ENCODE data around the gene C1orf226. TPM values are rescaled to one million over a fixed set of nuclear protein-coding genes. Genes with fewer than 3 reads are reported as not detected.

C1orf226 gene
- total RNA-seq, 1 experiment from 2014 or later, result 7.7 TPM

DNA sequence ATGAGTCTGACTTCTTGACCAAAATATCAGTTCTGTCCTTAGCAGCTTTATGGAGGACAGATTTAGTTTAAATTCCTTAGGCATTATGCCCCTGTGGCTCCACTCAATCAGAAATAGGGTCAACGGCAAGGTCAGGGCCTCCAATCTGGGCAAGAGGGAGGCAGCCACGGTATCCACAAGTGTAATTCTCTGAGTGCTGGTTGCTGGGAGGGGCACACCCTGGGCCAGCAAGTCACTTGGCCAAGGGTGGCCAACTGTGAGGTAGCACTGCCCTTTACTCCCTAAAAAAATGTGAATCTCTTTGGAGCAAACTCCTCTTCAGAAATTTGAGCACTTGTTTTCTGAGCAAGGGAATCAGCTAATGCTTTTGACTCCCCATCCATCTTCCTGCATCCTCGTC is 17.7 kb upstream of the C1orf226 start (continued):
- TF ChIP-seq, protein P1, sequence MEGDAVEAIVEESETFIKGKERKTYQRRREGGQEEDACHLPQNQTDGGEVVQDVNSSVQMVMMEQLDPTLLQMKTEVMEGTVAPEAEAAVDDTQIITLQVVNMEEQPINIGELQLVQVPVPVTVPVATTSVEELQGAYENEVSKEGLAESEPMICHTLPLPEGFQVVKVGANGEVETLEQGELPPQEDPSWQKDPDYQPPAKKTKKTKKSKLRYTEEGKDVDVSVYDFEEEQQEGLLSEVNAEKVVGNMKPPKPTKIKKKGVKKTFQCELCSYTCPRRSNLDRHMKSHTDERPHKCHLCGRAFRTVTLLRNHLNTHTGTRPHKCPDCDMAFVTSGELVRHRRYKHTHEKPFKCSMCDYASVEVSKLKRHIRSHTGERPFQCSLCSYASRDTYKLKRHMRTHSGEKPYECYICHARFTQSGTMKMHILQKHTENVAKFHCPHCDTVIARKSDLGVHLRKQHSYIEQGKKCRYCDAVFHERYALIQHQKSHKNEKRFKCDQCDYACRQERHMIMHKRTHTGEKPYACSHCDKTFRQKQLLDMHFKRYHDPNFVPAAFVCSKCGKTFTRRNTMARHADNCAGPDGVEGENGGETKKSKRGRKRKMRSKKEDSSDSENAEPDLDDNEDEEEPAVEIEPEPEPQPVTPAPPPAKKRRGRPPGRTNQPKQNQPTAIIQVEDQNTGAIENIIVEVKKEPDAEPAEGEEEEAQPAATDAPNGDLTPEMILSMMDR (IDR thresholded peaks at IDR 0.05 in 2 of 3, conservative IDR thresholded peaks at IDR 0.05 in 1 of 3; ENCODE audit: borderline replicate concordance in 1 of 3, insufficient read depth in 1 of 3, low read depth in 2 of 3, low read length in 2 of 3), result no peak
- TF ChIP-seq POLR2AphosphoS5 (IDR thresholded peaks at IDR 0.05; ENCODE audit: low read depth, low read length) (no peak), CEBPB (IDR thresholded peaks at IDR 0.05; ENCODE audit: low read depth) (no peak), ELF1 (IDR thresholded peaks at IDR 0.05; ENCODE audit: borderline replicate concordance, low read depth) (no peak), SP1 (IDR thresholded peaks at IDR 0.05; ENCODE audit: low read depth) (no peak), CBX3 (IDR thresholded peaks at IDR 0.05; ENCODE audit: low read depth) (no peak)

DNA sequence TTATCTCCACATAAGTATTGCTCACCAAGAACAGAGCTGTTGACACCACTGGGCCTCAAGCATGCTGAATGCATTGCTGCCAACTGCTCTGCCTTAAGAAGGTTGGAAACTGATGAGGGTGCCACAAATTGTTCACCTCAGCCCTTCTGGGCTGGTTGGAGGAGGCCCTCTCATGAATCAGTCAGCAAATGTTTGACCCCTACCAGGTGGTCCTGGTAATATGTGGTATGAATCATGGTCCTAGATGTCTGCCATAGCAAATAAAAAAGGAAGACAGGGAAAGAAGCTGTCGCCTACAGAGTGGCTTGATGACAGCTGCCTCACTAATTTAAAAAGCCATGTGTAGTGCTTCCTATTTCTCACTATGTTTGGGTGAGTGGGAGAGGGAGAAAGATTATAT is 17.0 kb upstream of the C1orf226 start:
- H3K4me2 ChIP-seq (ENCODE audit: low read length), result no peak overlapping the region

More for the DNA sequence above, 17.0 kb upstream of the C1orf226 start:
- H3K27ac ChIP-seq (ENCODE audit: low read depth, low read length), result no peak overlapping the region
- BruUV-seq (replicated peaks), result no TSS peak
- POLR2A ChIA-PET, result no interaction called here
- H3K9ac ChIP-seq (ENCODE audit: low read length), result no peak overlapping the region
- RAD21 ChIA-PET (ENCODE audit: low non-redundant PET in 1 of 2, low total read pairs in 2 of 2, uncharacterized antibody in 2 of 2, unreplicated experiment in 2 of 2), result no interaction called here
- no peaks in the 10 kb centered on the region for H3K9me2 ChIP-seq (ENCODE audit: insufficient read depth)
- no peak overlapping the region for H3K4me3 ChIP-seq (replicated peaks in 1 of 2; ENCODE audit: low read depth in 1 of 2, low read length in 2 of 2)
- ATAC-seq, result no peak
- peaks cover 0 to 3% of the 10 kb centered on the region in 2 experiments; a peak in 1 of 4 replicates for H3K36me3 ChIP-seq (ENCODE audit: control insufficient read depth in 1 of 2, insufficient read depth in 2 of 2, low read length in 2 of 2)
- no peaks in the 10 kb centered on the region for H3K9me3 ChIP-seq (ENCODE audit: control insufficient read depth in 1 of 2, insufficient read depth in 1 of 2, low read depth in 1 of 2, low read length in 2 of 2)
- H4K20me1 ChIP-seq (ENCODE audit: insufficient read depth), result no peaks in the 10 kb centered on the region
- no peak overlapping the region for H2AFZ ChIP-seq (ENCODE audit: low read depth, low read length, poor library complexity, severe bottlenecking)
- no peak for TF ChIP-seq POLR2A (IDR thresholded peaks at IDR 0.05; ENCODE audit: borderline replicate concordance, extremely low read depth, insufficient read depth, insufficient read length)
- TF ChIP-seq, protein P2, sequence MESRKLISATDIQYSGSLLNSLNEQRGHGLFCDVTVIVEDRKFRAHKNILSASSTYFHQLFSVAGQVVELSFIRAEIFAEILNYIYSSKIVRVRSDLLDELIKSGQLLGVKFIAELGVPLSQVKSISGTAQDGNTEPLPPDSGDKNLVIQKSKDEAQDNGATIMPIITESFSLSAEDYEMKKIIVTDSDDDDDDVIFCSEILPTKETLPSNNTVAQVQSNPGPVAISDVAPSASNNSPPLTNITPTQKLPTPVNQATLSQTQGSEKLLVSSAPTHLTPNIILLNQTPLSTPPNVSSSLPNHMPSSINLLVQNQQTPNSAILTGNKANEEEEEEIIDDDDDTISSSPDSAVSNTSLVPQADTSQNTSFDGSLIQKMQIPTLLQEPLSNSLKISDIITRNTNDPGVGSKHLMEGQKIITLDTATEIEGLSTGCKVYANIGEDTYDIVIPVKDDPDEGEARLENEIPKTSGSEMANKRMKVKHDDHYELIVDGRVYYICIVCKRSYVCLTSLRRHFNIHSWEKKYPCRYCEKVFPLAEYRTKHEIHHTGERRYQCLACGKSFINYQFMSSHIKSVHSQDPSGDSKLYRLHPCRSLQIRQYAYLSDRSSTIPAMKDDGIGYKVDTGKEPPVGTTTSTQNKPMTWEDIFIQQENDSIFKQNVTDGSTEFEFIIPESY (IDR thresholded peaks at IDR 0.05; ENCODE audit: extremely low read depth, insufficient replicate concordance, low read length), result no peak
- no peak for TF ChIP-seq YY1 (IDR thresholded peaks at IDR 0.05; ENCODE audit: extremely low read depth, insufficient replicate concordance, low read depth, low read length)
- no peak for TF ChIP-seq FOSL1 (IDR thresholded peaks at IDR 0.05; ENCODE audit: low read depth)
- no peak for TF ChIP-seq CBX3 (IDR thresholded peaks at IDR 0.05; ENCODE audit: low read depth)
- DNase-seq (ENCODE audit: low read depth, low spot score), result no peak
- no peaks in the 10 kb centered on the region for H3K79me2 ChIP-seq (ENCODE audit: insufficient read depth, low read length)
- CTCF ChIA-PET, result no interaction called here
- H3K27me3 ChIP-seq (ENCODE audit: insufficient read depth, low read length), result no peaks in the 10 kb centered on the region
- intact Hi-C loops (cut with micrococcal nuclease), result no loop called here
- H3K4me1 ChIP-seq (ENCODE audit: control insufficient read depth in 1 of 2, insufficient read depth in 2 of 2, low read length in 2 of 2), result peaks cover 0 to 6% of the 10 kb centered on the region in 2 experiments; a peak in 1 of 4 replicates

Measured in HCT116 (cell line).